Mucosa of stomach (tissue), 1 donor: ENCODE measurements around the gene TRMT11.
A peak's percentile ranks its signal among the peaks of the same experiment; 100 is the strongest.
"Not testable (repeated sequence)": the region's sequence is repeated elsewhere in the genome, so short reads cannot be mapped to it uniquely, and the experiment has no call there.

Experiments
- H3K27me3 ChIP-seq: one replicate; pipeline ENCODE4 v1.7.0; 2013; ENCODE audit warnings: mild to moderate bottlenecking, low read length; ENCODE audit not compliant: control insufficient read depth, insufficient read depth
- H3K36me3 ChIP-seq: one replicate; pipeline ENCODE4 v1.7.0; 2013; ENCODE audit warnings: low read length; ENCODE audit not compliant: control insufficient read depth, insufficient read depth
- H3K4me1 ChIP-seq: one replicate; pipeline ENCODE4 v1.7.0; 2013; ENCODE audit warnings: mild to moderate bottlenecking, low read length; ENCODE audit not compliant: control insufficient read depth, insufficient read depth
- H3K4me3 ChIP-seq: one replicate; pipeline ENCODE4 v1.7.0; 2013; ENCODE audit warnings: low read length
- H3K9ac ChIP-seq: one replicate; pipeline ENCODE4 v1.7.0; 2013; ENCODE audit warnings: mild to moderate bottlenecking, low read length, moderate library complexity
- H3K9me3 ChIP-seq: one replicate; pipeline ENCODE4 v1.7.0; 2013; ENCODE audit warnings: mild to moderate bottlenecking, low read length, moderate library complexity; ENCODE audit not compliant: control insufficient read depth
- donor health status: Pancreatic carcinoma.

TRMT11 gene

DNA sequence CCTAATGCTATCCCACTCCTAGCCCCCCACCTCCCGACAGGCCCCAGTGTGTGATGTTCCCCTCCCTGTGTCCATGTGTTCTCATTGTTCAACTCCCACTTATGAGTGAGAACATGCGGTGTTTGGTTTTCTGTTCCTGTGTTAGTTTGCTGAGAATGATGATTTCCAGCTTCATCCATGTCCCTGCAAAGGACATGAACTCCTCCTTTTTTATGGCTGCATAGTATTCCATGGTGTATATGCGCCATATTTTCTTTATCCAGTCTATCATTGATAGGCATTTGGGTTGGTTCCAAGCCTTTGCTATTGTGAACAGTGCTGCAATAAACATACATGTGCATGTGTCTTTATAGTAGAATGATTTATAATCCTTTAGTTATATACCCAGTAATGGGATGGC, 71.7 kb downstream of the TRMT11 start:
- H3K9ac ChIP-seq, H3K4me1 ChIP-seq, H3K4me3 ChIP-seq, H3K27me3 ChIP-seq, H3K9me3 ChIP-seq, H3K36me3 ChIP-seq: not testable (repeated sequence)

- Histone ChIP-seq H3K27me3 (no peaks in the 10 kb centered on the region), H3K9ac (no peak overlapping the region), H3K4me1 (peaks cover 19% of the 10 kb centered on the region), H3K36me3 (no peaks in the 10 kb centered on the region), H3K4me3 (no peak overlapping the region), H3K9me3 (no peaks in the 10 kb centered on the region)
Observed at GRCh38 chr6:126060400-126060799, 74.1 kb downstream of the TRMT11 start.

- no peak overlapping the region for H3K4me3 ChIP-seq
- no peaks in the 10 kb centered on the region for H3K36me3 ChIP-seq
- no peaks in the 10 kb centered on the region for H3K27me3 ChIP-seq
- H3K4me1 ChIP-seq: peaks cover 21% of the 10 kb centered on the region
- no peak overlapping the region for H3K9ac ChIP-seq
- no peaks in the 10 kb centered on the region for H3K9me3 ChIP-seq
Observed at GRCh38 chr6:126063512-126064146, 77.3 kb downstream of the TRMT11 start.

- H3K9ac ChIP-seq: peak overlapping the region; percentile 5
- peaks cover 21% of the 10 kb centered on the region for H3K4me1 ChIP-seq
- H3K36me3 ChIP-seq: no peaks in the 10 kb centered on the region
- no peaks in the 10 kb centered on the region for H3K9me3 ChIP-seq
- no peaks in the 10 kb centered on the region for H3K27me3 ChIP-seq
- H3K4me3 ChIP-seq: no peak overlapping the region
Observed at GRCh38 chr6:126064257-126064747, 78.0 kb downstream of the TRMT11 start.

DNA sequence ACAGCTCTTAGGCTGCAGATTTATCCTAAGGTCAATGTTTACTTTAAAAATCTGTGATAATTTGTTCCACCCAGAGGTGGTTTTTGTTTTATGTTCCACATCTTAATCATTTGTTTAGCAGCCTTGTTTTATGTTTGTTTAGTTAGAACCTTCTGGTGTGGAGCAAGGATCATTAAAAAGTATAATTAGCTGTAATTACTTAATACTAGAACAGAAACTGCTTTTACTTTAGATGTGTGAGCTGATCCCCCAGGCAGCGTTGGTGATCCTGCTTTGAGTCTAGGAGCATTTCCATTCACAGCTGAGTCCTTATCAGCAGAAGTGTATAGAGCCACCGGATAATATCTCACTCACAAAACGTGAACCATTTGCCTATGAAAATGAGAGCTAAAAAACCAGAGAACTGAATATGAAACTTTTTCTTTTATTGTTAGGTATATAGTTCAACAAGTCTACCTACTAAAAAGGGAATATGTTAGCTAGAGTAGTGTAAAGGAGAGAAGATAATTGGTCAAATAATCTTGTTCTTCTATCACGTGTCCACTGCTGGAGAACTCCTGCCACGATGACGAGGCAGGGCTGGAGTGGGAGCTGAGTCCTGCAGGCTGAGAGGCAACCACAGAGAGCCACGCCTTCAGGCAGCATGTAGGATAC, 78.5 kb downstream of the TRMT11 start:
- Histone ChIP-seq H3K27me3 (no peaks in the 10 kb centered on the region), H3K36me3 (no peaks in the 10 kb centered on the region), H3K9ac (peak overlapping the region; percentile 5), H3K4me1 (peaks cover 21% of the 10 kb centered on the region), H3K4me3 (no peak overlapping the region), H3K9me3 (no peaks in the 10 kb centered on the region)

DNA sequence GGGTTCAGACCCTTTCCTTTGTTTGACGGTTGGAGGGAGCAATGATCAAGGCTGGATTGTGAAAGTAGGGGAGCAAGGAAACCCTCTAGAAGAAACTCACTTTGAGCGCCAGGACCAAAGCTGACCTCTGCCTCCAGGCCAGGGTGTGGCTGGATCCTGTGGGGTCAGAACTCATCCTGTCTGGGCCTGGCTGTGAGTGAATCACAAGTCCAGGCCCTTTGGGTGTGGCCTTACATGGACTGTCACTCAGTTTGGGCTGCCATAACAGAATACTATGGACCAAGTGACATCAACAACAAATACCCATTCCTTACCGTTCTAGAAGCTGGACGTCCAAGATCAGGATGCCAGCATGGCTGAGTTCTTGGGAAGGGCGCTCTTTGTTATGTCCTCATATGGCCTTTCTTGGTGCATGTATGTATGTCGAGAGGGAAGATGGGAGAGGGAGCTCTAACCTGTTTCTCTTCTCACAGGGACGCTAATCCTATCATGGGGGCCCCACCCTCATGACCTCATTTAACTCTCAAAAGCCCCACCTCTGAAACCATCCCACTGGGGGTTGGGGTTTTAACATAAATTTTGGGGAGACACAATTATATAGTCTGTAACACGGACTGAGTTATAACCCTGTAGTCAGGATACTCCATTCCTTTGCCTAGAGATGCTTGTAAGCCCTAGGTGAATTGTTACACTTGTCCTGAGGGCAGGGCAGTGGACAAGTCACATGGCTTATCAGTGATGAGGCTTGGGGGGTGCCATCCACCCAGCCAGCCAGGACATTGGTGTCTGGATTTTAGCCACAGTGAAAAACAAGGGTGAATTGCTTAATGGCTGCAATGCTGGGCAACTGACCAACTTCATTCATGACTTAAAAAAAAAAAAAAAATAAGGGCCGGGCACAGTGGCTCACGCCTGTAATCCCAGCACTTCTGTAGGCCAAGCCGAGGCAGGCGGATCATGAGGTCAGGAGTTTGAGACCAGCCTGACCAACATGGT, 80.0 kb downstream of the TRMT11 start:
- H3K4me1 ChIP-seq: peaks cover 21% of the 10 kb centered on the region
- H3K9me3 ChIP-seq: no peaks in the 10 kb centered on the region
- H3K27me3 ChIP-seq: no peaks in the 10 kb centered on the region
- no peaks in the 10 kb centered on the region for H3K36me3 ChIP-seq
- H3K4me3 ChIP-seq: no peak overlapping the region
- H3K9ac ChIP-seq: no peak overlapping the region

- Histone ChIP-seq H3K4me3 (no peak overlapping the region), H3K9ac (no peak overlapping the region), H3K9me3 (no peaks in the 10 kb centered on the region), H3K27me3 (no peaks in the 10 kb centered on the region), H3K4me1 (peaks cover 21% of the 10 kb centered on the region), H3K36me3 (no peaks in the 10 kb centered on the region)
Observed at GRCh38 chr6:126067073-126067472, 80.7 kb downstream of the TRMT11 start.

GRCh38 chr6:126069449-126069848, 83.1 kb downstream of the TRMT11 start:
- Histone ChIP-seq H3K9ac (no peak overlapping the region), H3K4me1 (peaks cover 11% of the 10 kb centered on the region), H3K4me3 (no peak overlapping the region)

GRCh38 chr6:126071000-126071647, 84.8 kb downstream of the TRMT11 start:
- H3K9me3 ChIP-seq: no peaks in the 10 kb centered on the region
- no peaks in the 10 kb centered on the region for H3K4me1 ChIP-seq
- no peaks in the 10 kb centered on the region for H3K36me3 ChIP-seq
- no peak overlapping the region for H3K9ac ChIP-seq
- H3K27me3 ChIP-seq: no peaks in the 10 kb centered on the region
- H3K4me3 ChIP-seq: no peak overlapping the region

More at GRCh38 chr6:126069449-126069848, 83.1 kb downstream of the TRMT11 start:
- H3K36me3 ChIP-seq: no peaks in the 10 kb centered on the region
- H3K27me3 ChIP-seq: no peaks in the 10 kb centered on the region
- H3K9me3 ChIP-seq: no peaks in the 10 kb centered on the region

GRCh38 chr6:126072172-126072571, 85.8 kb downstream of the TRMT11 start:
- Histone ChIP-seq H3K4me1 (no peaks in the 10 kb centered on the region), H3K9me3 (no peaks in the 10 kb centered on the region), H3K9ac (no peak overlapping the region), H3K36me3 (no peaks in the 10 kb centered on the region), H3K27me3 (no peaks in the 10 kb centered on the region), H3K4me3 (no peak overlapping the region)

DNA sequence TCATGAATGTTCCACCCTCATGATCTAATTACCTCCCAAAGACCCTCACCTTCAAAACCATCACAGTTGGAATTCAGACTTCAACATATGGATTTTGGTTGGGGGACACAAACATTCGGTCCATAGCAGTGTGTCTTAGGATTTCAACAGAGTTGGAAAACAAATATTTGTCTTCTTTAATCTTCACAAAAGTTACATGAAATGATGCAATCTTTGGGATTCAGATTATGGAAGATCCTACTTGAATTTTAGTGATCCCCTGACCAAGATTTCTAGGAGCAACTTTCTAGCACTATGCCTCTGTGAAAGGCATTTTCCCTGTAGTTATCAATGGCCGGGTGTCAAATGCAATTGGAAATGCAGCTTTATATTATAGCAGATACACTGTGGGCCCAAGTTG, 86.5 kb downstream of the TRMT11 start:
- no peaks in the 10 kb centered on the region for H3K27me3 ChIP-seq
- H3K9ac ChIP-seq: no peak overlapping the region
- no peaks in the 10 kb centered on the region for H3K9me3 ChIP-seq
- H3K36me3 ChIP-seq: no peaks in the 10 kb centered on the region
- H3K4me1 ChIP-seq: no peaks in the 10 kb centered on the region
- H3K4me3 ChIP-seq: no peak overlapping the region
